Thoracic aorta (tissue), 2 donors: Measurements from ENCODE around the gene ARL6IP5. TPM values are rescaled to one million over a fixed set of nuclear protein-coding genes. Genes with fewer than 3 reads are reported as not detected.

ENCODE experiments used
- ATAC-seq: fragments of 150-250 bp; one replicate; pipeline ENCODE4 v1.8.0; 2017; ENCODE audit warnings: low read depth; ENCODE audit not compliant: insufficient number of reproducible peaks, low FRiP score
- DNase-seq: peaks from one replicate; pipeline ENCODE4 v3.0.0-alpha.2; 2020; ENCODE audit warnings: low spot score
- H3K27ac ChIP-seq, 2 donors: fragments of 200-600 bp; sonication (generic); 1 replicate in 1 of 2; 2 replicates in 1 of 2; pipeline ENCODE4 v1.5.1; 2016; ENCODE audit warnings: mild to moderate bottlenecking in 2 of 2, moderate library complexity in 2 of 2
- H3K27me3 ChIP-seq: fragments of 200-600 bp; sonication (generic); replicated peaks from 2 replicates; pipeline ENCODE4 v1.6.0; 2016; ENCODE audit warnings: mild to moderate bottlenecking; ENCODE audit not compliant: insufficient read depth
- H3K36me3 ChIP-seq: fragments of 200-600 bp; sonication (generic); one replicate; pipeline ENCODE4 v1.5.1; 2016
- H3K4me1 ChIP-seq, 2 donors: fragments of 200-600 bp; sonication (generic); 1 replicate in 1 of 2; 2 replicates in 1 of 2; pipeline versions ENCODE4 v1.5.1 to v1.6.0; 2016; ENCODE audit warnings: low read depth in 2 of 2, mild to moderate bottlenecking in 1 of 2; ENCODE audit not compliant: control insufficient read depth in 1 of 2
- H3K4me3 ChIP-seq: fragments of 200-600 bp; sonication (generic); 2 replicates; pipeline ENCODE4 v1.5.1; 2016; ENCODE audit warnings: mild to moderate bottlenecking
- H3K9me3 ChIP-seq: fragments of 200-600 bp; sonication (generic); 2 replicates; pipeline ENCODE4 v1.5.1; 2016
- total RNA-seq, 2 donors: library from RNA; depleted of rRNA; stranded (reverse); fragments of >200 nt; gene quantifications; one replicate each; pipeline versions ENCODE4 v1.1.0 to v1.2.3, GENCODE V29; 2016
- TF ChIP-seq, protein P1 (sequence below): fragments of 200-600 bp; sonication (generic); IDR thresholded peaks from one replicate; pipeline ENCODE4 v1.5.1; 2019; ENCODE audit warnings: antibody characterized with exemption

ARL6IP5 gene
- total RNA-seq, 2 donors from 2014 or later = 195 to 269 TPM

- Histone ChIP-seq H3K9me3 (no peaks in the 10 kb centered on the region), H3K4me1 (peaks cover 64 to 76% of the 10 kb centered on the region in 2 donors), H3K4me3 (peak overlapping the region; percentile 96), H3K27me3 (no peaks in the 10 kb centered on the region), H3K36me3 (no peaks in the 10 kb centered on the region), H3K27ac (peak overlapping the region; percentile 96 to 97)
- DNase-seq = no peak
- TF ChIP-seq, protein P1, sequence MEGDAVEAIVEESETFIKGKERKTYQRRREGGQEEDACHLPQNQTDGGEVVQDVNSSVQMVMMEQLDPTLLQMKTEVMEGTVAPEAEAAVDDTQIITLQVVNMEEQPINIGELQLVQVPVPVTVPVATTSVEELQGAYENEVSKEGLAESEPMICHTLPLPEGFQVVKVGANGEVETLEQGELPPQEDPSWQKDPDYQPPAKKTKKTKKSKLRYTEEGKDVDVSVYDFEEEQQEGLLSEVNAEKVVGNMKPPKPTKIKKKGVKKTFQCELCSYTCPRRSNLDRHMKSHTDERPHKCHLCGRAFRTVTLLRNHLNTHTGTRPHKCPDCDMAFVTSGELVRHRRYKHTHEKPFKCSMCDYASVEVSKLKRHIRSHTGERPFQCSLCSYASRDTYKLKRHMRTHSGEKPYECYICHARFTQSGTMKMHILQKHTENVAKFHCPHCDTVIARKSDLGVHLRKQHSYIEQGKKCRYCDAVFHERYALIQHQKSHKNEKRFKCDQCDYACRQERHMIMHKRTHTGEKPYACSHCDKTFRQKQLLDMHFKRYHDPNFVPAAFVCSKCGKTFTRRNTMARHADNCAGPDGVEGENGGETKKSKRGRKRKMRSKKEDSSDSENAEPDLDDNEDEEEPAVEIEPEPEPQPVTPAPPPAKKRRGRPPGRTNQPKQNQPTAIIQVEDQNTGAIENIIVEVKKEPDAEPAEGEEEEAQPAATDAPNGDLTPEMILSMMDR = no peak
- no peak for ATAC-seq
These were observed 2.5 kb downstream of the ARL6IP5 start for GRCh38 chr3:69087030-69087791.

- no peaks in the 10 kb centered on the region for H3K9me3 ChIP-seq
- TF ChIP-seq, protein P1 = no peak
- DNase-seq (no peak), ATAC-seq (no peak)
- peaks cover 68 to 76% of the 10 kb centered on the region in 2 donors for H3K4me1 ChIP-seq
- H3K27me3 ChIP-seq = no peaks in the 10 kb centered on the region
- H3K36me3 ChIP-seq = no peaks in the 10 kb centered on the region
- H3K4me3 ChIP-seq = peak overlapping the region; percentile 96
- H3K27ac ChIP-seq = peak overlapping the region; percentile 96 to 97
These were observed 3.3 kb downstream of the ARL6IP5 start for GRCh38 chr3:69088063-69088462.

GRCh38 chr3:69090021-69090420 lies 5.3 kb downstream of the ARL6IP5 start:
- peak overlapping the region; percentile 59 to 96 for H3K27ac ChIP-seq
- ATAC-seq = no peak
- no peaks in the 10 kb centered on the region for H3K9me3 ChIP-seq
- no peaks in the 10 kb centered on the region for H3K36me3 ChIP-seq
- no peaks in the 10 kb centered on the region for H3K27me3 ChIP-seq
- H3K4me3 ChIP-seq = peak overlapping the region; percentile 96
- peaks cover 81 to 83% of the 10 kb centered on the region in 2 donors for H3K4me1 ChIP-seq
- DNase-seq = no peak
- TF ChIP-seq, protein P1 = no peak

DNA sequence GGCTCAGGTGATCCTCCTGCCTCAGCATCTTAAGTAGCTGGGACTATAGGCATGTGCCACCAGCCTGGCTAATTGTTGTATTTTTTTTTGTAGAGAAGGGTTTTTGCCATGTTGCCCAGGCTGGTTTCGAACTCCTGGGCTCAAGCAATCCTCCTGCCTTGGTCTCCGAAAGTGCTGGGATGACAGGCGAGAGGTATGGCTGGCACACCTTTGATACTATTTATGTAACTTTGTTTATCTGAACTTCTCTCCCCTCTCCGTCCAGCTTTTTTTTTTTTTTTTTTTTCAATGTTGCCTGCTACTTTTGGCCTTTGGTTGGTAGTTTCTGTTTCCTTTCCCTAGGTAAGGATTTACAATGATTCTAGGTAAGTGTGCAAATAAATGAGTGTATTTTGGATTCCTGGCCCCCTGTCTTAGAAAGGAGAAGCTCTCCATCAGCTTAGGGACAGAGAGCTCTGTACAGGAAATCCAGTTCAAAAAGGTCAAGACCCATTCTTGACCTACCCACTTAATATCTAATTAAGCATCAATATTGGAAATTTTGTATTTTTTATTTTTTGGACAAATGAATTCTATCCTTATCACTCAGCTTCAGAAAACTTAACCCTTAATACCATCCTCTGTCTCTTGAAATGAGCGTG lies 6.8 kb downstream of the ARL6IP5 start:
- H3K4me1 ChIP-seq = peaks cover 96 to 98% of the 10 kb centered on the region in 2 donors
- H3K27ac ChIP-seq = peak overlapping the region; percentile 52 to 83

GRCh38 chr3:69092030-69092516 lies 7.3 kb downstream of the ARL6IP5 start:
- H3K27ac ChIP-seq = peak overlapping the region; percentile 52 to 83

More for the DNA sequence above, 6.8 kb downstream of the ARL6IP5 start:
- no peak for DNase-seq
- Histone ChIP-seq H3K36me3 (no peaks in the 10 kb centered on the region), H3K27me3 (no peaks in the 10 kb centered on the region), H3K9me3 (no peaks in the 10 kb centered on the region), H3K4me3 (peak overlapping the region; percentile 43)
- TF ChIP-seq, protein P1 = no peak
- ATAC-seq = no peak

More at GRCh38 chr3:69092030-69092516, 7.3 kb downstream of the ARL6IP5 start:
- ATAC-seq (no peak), DNase-seq (no peak)
- Histone ChIP-seq H3K27me3 (no peaks in the 10 kb centered on the region), H3K9me3 (no peaks in the 10 kb centered on the region), H3K4me1 (peaks cover 99 to 100% of the 10 kb centered on the region in 2 donors), H3K4me3 (peak overlapping the region; percentile 43), H3K36me3 (no peaks in the 10 kb centered on the region)
- TF ChIP-seq, protein P1 = no peak
